NCI-H2171 (cell line): Measurements from ENCODE around the gene NCAM2.

Experiments used
- DNase-seq: peaks from one replicate; lab custom pipeline; 2025; lab: John Stamatoyannopoulos, UW

The NCAM2 gene

DNA sequence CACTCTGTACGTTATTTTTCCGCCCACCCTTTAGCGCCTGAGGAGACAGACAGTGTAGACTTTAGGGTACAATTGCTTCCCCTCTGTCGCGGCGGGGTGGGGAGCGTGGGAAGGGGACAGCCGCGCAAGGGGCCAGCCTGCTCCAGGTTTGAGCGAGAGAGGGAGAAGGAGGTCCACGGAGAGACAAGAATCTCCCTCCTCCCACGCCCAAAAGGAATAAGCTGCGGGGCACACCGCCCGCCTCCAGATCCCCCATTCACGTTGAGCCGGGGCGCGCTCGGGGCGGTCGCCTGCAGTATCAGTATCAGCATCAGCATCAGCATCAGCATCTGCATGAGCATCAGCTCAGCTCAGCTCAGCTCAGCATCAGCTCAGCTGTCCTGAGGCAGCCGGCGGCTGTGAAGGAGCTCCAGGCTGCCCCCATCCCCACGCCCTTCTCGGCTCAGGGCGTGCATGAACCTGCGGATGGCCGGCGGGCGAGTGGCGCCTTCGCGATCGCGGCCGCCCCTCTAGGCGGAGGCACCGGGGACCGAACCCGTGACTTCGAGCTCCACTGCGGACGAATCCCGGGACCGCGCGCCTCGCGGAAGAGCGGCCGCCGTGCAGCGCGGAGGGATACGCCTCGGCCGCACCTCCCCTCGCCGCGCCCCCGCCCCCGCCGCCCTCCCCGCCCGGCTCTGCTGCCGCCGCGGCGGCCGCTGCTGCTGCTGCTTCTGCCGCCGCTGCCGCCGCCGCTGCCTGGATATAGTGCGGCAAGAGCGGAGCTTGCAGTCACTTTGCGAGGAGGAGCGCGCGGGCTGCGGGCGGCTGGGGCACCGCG lies at the start of gene NCAM2:
TSS of gene NCAM2 (plus strand) at position 774 of the 820 bp plus-strand sequence.
- peak; percentile 51 for DNase-seq

- DNase-seq, result no peak
Observed at GRCh38 chr21:20949884-20950283, 48.3 kb upstream of the NCAM2 start.

GRCh38 chr21:20965816-20966215 lies 32.4 kb upstream of the NCAM2 start:
- no peak for DNase-seq

DNA sequence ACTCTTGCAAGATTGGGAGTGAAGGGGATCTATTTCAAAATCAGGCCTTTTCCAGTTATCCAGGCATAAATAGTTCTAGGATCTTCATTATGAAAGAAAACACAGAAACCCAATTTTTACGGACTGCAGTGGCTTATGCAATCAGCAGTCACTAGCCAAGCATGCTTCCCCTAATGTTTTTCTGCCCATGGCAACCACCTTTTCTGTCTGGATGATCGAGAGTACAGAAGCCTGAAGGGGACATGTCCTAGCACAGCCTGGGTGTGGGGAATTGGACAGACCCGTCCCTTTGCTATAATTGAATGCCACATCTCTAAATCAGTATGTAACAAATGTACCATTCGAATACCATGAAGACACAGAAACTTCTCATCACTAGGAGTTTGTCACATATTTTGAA lies 29.8 kb upstream of the NCAM2 start:
- DNase-seq, result no peak

DNA sequence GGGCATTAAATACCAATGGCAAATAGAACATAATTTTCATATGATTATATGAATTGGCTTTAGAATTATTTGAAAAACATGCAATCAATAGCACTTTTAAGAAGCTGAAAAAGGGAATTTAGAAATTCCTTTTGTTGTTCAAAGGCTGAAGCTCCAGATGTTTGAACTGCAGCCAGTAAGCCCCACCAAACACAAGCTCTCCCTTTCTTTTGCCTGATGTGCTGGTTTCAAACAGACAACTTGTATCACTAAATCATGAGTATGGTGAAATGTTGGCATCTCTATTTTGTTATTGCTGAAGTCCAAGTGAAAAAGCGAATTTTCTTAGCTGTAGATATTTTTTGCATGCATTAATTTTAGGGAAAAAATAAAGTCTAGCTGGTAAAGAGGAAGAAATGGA lies 27.5 kb upstream of the NCAM2 start:
- DNase-seq, result no peak

DNA sequence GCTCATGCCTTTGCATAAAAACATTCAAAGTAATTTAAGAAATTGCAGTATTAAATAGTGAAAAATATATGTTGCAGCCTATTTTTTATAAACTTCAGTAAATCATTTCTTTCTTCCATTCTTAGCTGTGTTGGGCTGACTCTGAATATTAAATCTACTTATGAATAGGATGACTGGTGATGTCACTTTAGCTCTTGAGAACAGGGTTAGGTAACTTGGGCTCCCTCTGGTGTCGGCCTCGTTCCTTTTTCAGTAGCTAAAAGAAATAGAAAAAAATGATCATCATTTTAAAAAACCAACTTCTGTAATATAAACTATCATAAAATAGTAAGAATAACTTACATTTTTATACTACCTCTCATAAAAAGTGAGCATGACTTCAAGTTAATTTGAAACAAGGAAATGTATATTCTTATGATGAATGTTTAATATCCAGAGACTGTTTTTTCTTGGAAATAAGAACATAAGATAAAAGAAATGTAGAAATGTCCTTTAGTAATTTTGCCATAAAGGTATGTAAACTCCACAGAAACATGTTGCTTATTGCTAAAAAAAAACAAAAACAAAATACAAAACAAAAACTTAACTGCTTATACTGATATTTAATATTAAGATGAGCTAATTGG lies 26.8 kb upstream of the NCAM2 start:
- DNase-seq, result peak; percentile 12

- no peak for DNase-seq
Observed at GRCh38 chr21:20994790-20995189, 3.4 kb upstream of the NCAM2 start.

GRCh38 chr21:20996421-20997310 lies 1.5 kb upstream of the NCAM2 start:
- no peak for DNase-seq

- DNase-seq, result no peak
Observed at GRCh38 chr21:20997311-20997635, 936 bp upstream of the NCAM2 start.

DNA sequence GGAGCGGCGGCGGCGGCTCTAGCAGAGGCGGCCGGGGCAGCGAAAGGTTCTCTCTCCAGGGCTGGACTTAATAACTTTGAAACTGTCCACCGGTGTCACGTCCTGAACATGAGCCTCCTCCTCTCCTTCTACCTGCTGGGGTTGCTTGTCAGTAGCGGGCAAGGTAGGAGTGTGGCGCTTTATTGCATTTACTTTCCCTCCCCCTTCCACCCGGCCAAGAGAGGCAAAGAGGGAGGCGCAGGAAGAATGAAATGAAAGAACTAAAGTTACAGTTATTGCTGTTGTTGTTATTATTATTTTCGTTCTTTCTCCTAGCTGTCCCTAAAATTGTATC lies 214 bp downstream of the NCAM2 start:
- DNase-seq, result no peak

- DNase-seq, result no peak
Observed at GRCh38 chr21:20998886-20999285, 677 bp downstream of the NCAM2 start.

- DNase-seq, result no peak
Observed at GRCh38 chr21:20999659-21000058, 1.4 kb downstream of the NCAM2 start.

DNA sequence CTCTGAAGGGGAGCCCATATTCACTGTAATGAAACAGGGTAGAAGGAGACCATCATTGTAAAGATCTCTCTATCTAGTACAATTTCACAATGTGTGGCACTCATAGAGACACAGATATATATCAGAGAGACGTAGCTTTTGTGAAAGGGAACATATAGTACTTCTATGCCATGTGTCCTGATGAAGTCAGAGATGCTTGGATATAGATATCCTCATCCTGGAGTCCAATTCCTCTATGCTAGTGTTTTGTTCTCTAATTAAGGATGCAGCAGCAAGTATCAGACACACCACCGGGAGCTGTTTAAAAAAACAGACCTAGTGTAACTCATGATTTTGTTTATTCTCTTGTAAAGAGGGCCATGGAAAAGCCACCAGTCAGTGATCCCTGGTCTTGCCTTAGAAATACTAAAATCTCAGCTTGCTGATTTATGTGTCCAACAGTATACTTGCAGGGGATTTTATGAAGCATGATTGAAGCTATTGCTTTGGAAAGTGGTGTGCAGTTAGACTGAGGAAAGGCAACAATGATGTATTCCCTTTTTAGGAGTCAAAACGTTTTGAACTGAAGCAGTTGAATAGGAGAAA lies 2.5 kb downstream of the NCAM2 start:
- no peak for DNase-seq

GRCh38 chr21:21001591-21002100 lies 3.4 kb downstream of the NCAM2 start:
- no peak for DNase-seq

DNA sequence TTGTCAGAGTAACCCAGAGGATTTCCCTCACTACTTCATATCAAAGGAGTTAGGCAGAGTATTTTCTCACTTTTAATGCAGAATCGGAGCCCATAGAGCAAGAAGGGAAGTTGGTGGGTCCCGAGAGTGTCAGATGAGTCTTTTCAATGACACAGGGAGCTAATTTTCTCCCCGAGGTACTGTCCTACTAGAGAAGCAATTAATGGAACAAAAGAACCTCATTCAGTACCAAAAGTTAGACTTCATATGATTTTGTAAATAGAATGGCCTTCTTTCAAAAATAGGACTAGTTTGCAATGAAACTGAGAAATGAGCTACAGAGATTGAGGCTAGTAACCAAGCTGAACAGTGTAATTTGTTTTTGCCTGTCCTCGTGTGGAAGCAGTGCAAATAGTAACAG lies 3.9 kb downstream of the NCAM2 start:
- DNase-seq, result no peak

DNA sequence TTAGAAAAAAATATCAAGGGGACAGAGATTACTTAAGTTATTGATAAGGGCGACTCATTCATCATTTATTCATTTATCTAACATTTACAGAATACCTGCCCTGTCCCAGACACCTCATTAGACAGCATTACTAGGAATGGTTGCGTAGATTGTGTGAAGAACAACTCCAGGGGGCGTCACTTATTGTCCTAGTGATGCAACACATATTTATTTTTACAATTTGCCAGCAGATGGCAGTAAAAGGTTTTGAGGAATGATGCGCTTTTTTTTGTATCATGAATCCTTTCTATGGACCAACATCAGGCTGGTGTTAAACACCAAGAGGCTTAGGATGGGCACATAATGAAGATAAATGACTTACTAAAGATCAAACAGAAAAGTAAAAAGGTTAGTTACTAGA lies 5.5 kb downstream of the NCAM2 start:
- no peak for DNase-seq

DNA sequence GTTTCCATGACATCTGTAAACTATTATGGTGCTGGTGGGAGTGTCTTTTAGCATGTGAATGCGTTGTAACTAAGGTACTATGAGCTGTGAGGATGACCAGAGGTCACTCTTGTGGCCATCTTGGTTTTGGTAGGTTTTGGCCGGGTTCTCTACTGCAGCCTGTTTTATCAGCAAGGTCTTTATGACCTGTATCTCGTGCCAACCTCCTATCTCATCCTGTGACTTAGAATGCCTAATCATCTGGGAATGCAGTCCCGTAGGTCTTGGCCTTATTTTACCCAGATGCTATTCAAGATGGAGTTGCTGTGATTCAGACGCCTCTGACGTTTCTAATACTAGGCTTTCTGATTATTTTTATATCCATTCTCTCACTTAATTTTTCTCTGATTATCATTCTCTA lies 9.4 kb downstream of the NCAM2 start:
- DNase-seq, result no peak

DNA sequence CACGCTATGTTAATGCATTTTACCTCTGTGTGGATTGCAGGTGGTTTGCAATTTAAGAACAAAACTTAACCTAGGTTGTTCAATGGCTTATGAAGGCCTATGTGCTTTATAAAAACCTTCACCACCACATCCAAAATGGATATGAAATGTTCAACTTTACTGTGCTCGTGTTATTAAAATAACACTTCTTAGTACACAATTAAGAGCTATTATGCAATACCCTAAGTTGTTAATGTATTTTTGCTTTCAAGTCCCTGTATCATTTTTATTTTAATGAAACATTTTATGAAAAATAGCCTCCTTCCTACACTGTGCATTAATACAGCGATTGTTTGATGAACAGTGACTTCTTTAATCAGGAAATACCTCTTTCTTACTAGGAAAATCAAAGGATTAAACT lies 12.0 kb downstream of the NCAM2 start:
- no peak for DNase-seq

GRCh38 chr21:21010698-21011097 lies 12.5 kb downstream of the NCAM2 start:
- no peak for DNase-seq

DNA sequence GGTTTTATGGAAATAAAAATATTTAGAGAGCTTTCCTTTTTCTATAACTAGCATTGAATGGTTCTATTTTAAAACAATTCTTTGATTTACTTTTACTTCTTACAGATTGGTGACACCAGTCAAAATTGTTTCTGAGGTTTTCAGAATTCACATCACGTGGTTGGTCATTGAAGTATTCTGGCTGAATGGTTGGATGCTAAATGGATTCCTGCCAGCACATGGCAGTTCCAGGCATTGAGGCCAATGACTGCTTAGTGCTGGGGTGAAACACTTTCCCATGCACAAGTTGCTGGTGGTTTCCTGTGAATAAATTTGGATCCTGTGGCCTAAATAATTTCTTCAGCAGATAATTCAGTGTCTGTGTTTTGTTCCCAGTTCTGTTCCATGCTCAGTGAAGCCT lies 20.6 kb downstream of the NCAM2 start:
- no peak for DNase-seq

- DNase-seq, result no peak
Observed at GRCh38 chr21:21019681-21020080, 21.5 kb downstream of the NCAM2 start.

DNA sequence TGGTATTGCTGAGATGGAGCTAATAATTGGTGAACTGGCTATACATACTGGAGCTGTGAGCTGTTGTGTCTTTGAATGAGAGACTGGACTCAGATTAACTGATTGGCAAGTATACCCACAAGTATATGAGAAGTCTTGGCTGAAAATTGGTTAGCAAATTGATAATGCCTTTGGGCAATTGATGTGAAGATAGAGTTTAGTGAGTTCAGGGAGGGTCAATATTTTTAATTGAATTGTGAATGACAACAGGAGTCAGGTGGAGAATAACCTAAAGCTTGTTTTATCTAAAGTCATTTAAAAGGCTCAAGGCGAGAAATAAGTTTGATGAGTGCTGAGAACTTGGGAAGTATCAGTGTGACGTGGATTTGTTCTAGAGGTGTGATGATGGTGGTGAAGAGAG lies 27.5 kb downstream of the NCAM2 start:
- no peak for DNase-seq
